ENCODE data around the gene GSE1. TPM values are rescaled to one million over a fixed set of nuclear protein-coding genes. Genes with fewer than 3 reads are reported as not detected.
"Not testable (repeated sequence)": the region's sequence is repeated elsewhere in the genome, so short reads cannot be mapped to it uniquely, and the experiment has no call there.

GSE1 gene
- total RNA-seq, 1 donor from 2014 or later = 120 TPM

- Histone ChIP-seq H3K9me3 (no peaks in the 10 kb centered on the region), H3K4me1 (peaks cover 3 to 6% of the 10 kb centered on the region in 2 donors), H3K27me3 (no peaks in the 10 kb centered on the region), H3K27ac (no peak overlapping the region), H3K4me3 (no peak overlapping the region), H3K36me3 (no peaks in the 10 kb centered on the region)
- TF ChIP-seq CTCF (IDR thresholded peaks at IDR 0.05) = no peak
- DNase-seq (ENCODE audit: low spot score in 2 of 2) = no peak
- intact Hi-C loops (cut with DNase I) = no loop called here
These were observed 21.7 kb upstream of the GSE1 start for GRCh38 chr16:85591381-85591780.

- H3K4me3 ChIP-seq; H3K4me1 ChIP-seq; H3K9me3 ChIP-seq; DNase-seq (ENCODE audit: low spot score in 2 of 2); H3K36me3 ChIP-seq; intact Hi-C loops (cut with DNase I); H3K27ac ChIP-seq; H3K27me3 ChIP-seq: not testable (repeated sequence)
These were observed 20.8 kb upstream of the GSE1 start for GRCh38 chr16:85592277-85592676.

GRCh38 chr16:85592700-85593493 lies 20.2 kb upstream of the GSE1 start:
- Histone ChIP-seq H3K27me3 (no peaks in the 10 kb centered on the region), H3K4me3 (no peak overlapping the region), H3K9me3 (no peaks in the 10 kb centered on the region), H3K36me3 (no peaks in the 10 kb centered on the region), H3K4me1 (no peaks in the 10 kb centered on the region), H3K27ac (no peak overlapping the region)
- no peak for TF ChIP-seq CTCF (IDR thresholded peaks at IDR 0.05)
- DNase-seq (ENCODE audit: low spot score in 2 of 2) = no peak
- intact Hi-C loops (cut with DNase I) = no loop called here

GRCh38 chr16:85593494-85594221 lies 19.5 kb upstream of the GSE1 start:
- no peaks in the 10 kb centered on the region for H3K9me3 ChIP-seq
- H3K36me3 ChIP-seq = no peaks in the 10 kb centered on the region
- intact Hi-C loops (cut with DNase I) = no loop called here
- no peak for DNase-seq (ENCODE audit: low spot score in 2 of 2)
- H3K27ac ChIP-seq = no peak overlapping the region
- no peak for TF ChIP-seq CTCF (IDR thresholded peaks at IDR 0.05)
- no peaks in the 10 kb centered on the region for H3K4me1 ChIP-seq
- H3K27me3 ChIP-seq = no peaks in the 10 kb centered on the region
- no peak overlapping the region for H3K4me3 ChIP-seq

- Histone ChIP-seq H3K27me3 (no peaks in the 10 kb centered on the region), H3K4me1 (no peaks in the 10 kb centered on the region), H3K4me3 (no peak overlapping the region), H3K9me3 (no peaks in the 10 kb centered on the region), H3K27ac (no peak overlapping the region), H3K36me3 (no peaks in the 10 kb centered on the region)
- DNase-seq (ENCODE audit: low spot score in 2 of 2) = no peak
- intact Hi-C loops (cut with DNase I) = no loop called here
- TF ChIP-seq CTCF (IDR thresholded peaks at IDR 0.05) = no peak
These were observed 18.7 kb upstream of the GSE1 start for GRCh38 chr16:85594273-85594977.

Measured in ascending aorta (tissue), 2 donors.